Subcutaneous adipose tissue (tissue), 4 donors: ENCODE results near the gene SLC25A21. TPM values are rescaled to one million over a fixed set of nuclear protein-coding genes. Genes with fewer than 3 reads are reported as not detected.

ENCODE experiments used
- CTCF ChIP-seq: fragments of 450-650 bp; IDR thresholded peaks from one replicate; pipeline ENCODE4 v1.5.1; 2016; ENCODE audit warnings: low read depth, mild to moderate bottlenecking, control low read depth, antibody characterized with exemption, moderate library complexity
- total RNA-seq, 4 donors: library from RNA; depleted of rRNA; stranded (reverse); fragments of >200 nt; gene quantifications; one replicate each; pipeline ENCODE4 v1.1.0, GENCODE V29; 2016

SLC25A21 gene
- total RNA-seq, 4 donors from 2014 or later, result 0.98 to 1.1 TPM; not detected in 2

- no peak for TF ChIP-seq CTCF
These were observed 364.7 kb downstream of the SLC25A21 start for GRCh38 chr14:36807727-36808126.

- no peak for TF ChIP-seq CTCF
These were observed 367.3 kb downstream of the SLC25A21 start for GRCh38 chr14:36805131-36805559.

- TF ChIP-seq CTCF, result no peak
These were observed 374.8 kb downstream of the SLC25A21 start for GRCh38 chr14:36797634-36798033.

- no peak for TF ChIP-seq CTCF
These were observed 381.0 kb downstream of the SLC25A21 start for GRCh38 chr14:36791402-36791801.

- no peak for TF ChIP-seq CTCF
These were observed 386.9 kb downstream of the SLC25A21 start for GRCh38 chr14:36785511-36785910.

- no peak for TF ChIP-seq CTCF
These were observed 387.9 kb downstream of the SLC25A21 start for GRCh38 chr14:36784541-36784940.

GRCh38 chr14:36781897-36782296, 390.5 kb downstream of the SLC25A21 start:
- TF ChIP-seq CTCF, result no peak

- no peak for TF ChIP-seq CTCF
These were observed 398.8 kb downstream of the SLC25A21 start for GRCh38 chr14:36773558-36773957.
